Stimulated activated CD4-positive, alpha-beta T cell treated with anti-CD3 and anti-CD28 coated beads, Interleukin-15, amount 100 ng/mL, for 1 hour (primary cell): ENCODE results near the gene TNNI2.

Experiments used
- DNase-seq, 2 donors: peaks; one replicate each; pipeline ENCODE4 v3.0.0-alpha.2; 2020; ENCODE audit warnings: low read depth in 1 of 2, low spot score in 1 of 2

Gene TNNI2

GRCh38 chr11:1858154-1858553, 19.4 kb downstream of the TNNI2 start:
- DNase-seq: no peak

GRCh38 chr11:1858576-1858975, 19.8 kb downstream of the TNNI2 start:
- no peak for DNase-seq

- no peak for DNase-seq
Observed at GRCh38 chr11:1859004-1859403, 20.2 kb downstream of the TNNI2 start.

GRCh38 chr11:1860108-1860507, 21.3 kb downstream of the TNNI2 start:
- no peak for DNase-seq

GRCh38 chr11:1861435-1862411, 22.9 kb downstream of the TNNI2 start:
- no peak for DNase-seq

GRCh38 chr11:1862588-1863351, 24.0 kb downstream of the TNNI2 start:
- DNase-seq: no peak

GRCh38 chr11:1863352-1864216, 24.8 kb downstream of the TNNI2 start:
- no peak for DNase-seq

GRCh38 chr11:1864231-1864630, 25.4 kb downstream of the TNNI2 start:
- DNase-seq: no peak

GRCh38 chr11:1864831-1865665, 26.3 kb downstream of the TNNI2 start:
- no peak for DNase-seq

GRCh38 chr11:1866226-1866625, 27.4 kb downstream of the TNNI2 start:
- no peak for DNase-seq

- DNase-seq: no peak
Observed at GRCh38 chr11:1866776-1867175, 28.0 kb downstream of the TNNI2 start.

- DNase-seq: no peak
Observed at GRCh38 chr11:1867381-1867780, 28.6 kb downstream of the TNNI2 start.

GRCh38 chr11:1868056-1868635, 29.4 kb downstream of the TNNI2 start:
- no peak for DNase-seq

- no peak for DNase-seq
Observed at GRCh38 chr11:1868636-1869291, 30.0 kb downstream of the TNNI2 start.

- DNase-seq: no peak
Observed at GRCh38 chr11:1869427-1870325, 30.9 kb downstream of the TNNI2 start.

- no peak for DNase-seq
Observed at GRCh38 chr11:1870326-1870696, 31.5 kb downstream of the TNNI2 start.

- DNase-seq: no peak
Observed at GRCh38 chr11:1870721-1871466, 32.1 kb downstream of the TNNI2 start.

- DNase-seq: no peak
Observed at GRCh38 chr11:1871531-1871930, 32.8 kb downstream of the TNNI2 start.
